Non-pigmented ciliary epithelial cell (primary cell): ENCODE measurements around the gene RFFL.
"Not testable (repeated sequence)": the region's sequence is repeated elsewhere in the genome, so short reads cannot be mapped to it uniquely, and the experiment has no call there.

ENCODE experiments used
- DNase-seq: peaks from one replicate; pipeline ENCODE4 v3.0.0-alpha.2; 2010; ENCODE audit warnings: low read depth

The RFFL gene, protein sequence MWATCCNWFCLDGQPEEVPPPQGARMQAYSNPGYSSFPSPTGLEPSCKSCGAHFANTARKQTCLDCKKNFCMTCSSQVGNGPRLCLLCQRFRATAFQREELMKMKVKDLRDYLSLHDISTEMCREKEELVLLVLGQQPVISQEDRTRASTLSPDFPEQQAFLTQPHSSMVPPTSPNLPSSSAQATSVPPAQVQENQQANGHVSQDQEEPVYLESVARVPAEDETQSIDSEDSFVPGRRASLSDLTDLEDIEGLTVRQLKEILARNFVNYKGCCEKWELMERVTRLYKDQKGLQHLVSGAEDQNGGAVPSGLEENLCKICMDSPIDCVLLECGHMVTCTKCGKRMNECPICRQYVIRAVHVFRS

DNA sequence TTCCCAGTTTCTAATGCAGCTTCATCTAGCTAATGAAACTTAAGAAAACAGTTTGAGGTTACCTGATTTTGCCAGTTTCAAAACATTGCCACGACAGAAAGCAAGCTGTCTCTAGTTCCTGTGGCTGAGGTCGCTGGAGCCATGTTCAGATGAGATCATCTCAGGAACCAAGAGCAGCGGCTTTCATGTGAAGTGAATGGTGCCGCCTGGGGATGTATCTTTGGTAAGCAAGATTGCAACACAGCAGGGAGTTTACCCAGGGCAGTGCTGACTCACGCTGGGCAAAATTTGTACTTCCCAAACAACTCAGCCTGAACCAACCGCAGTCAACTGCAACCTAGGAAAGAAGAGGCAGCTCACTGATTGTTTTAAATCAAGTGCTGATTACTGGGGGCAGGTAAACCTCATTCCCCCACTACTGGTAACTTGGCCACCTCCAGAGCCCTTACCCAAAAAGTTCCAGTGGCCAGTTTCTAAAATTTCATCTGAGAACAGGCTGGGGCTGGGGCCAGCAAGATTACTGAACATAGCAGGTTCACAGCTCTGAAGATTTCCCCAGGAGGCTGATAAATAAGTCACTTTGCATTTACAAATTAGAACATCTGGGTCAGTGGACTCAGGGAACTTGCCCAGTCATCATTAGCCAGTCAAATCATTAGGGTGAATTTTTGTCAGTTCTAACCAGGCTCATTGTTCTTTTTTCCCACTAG is at the start of gene RFFL:
TSS of gene RFFL (minus strand) at position 194 of the 710 bp plus-strand sequence. CDS start 37,154 bp downstream, outside the sequence.
- DNase-seq: peak; percentile 95

- DNase-seq: not testable (repeated sequence)
These were observed 47.3 kb upstream of the RFFL start for GRCh38 chr17:35110791-35111190.

- DNase-seq: no peak
These were observed 41.4 kb upstream of the RFFL start for GRCh38 chr17:35104844-35105450.

GRCh38 chr17:35103271-35103670 is 39.8 kb upstream of the RFFL start:
- no peak for DNase-seq

- no peak for DNase-seq
These were observed 38.2 kb upstream of the RFFL start for GRCh38 chr17:35101725-35102124.

GRCh38 chr17:35101036-35101435 is 37.5 kb upstream of the RFFL start:
- DNase-seq: no peak

GRCh38 chr17:35099908-35100307 is 36.4 kb upstream of the RFFL start:
- DNase-seq: no peak

GRCh38 chr17:35097776-35098175 is 34.3 kb upstream of the RFFL start:
- no peak for DNase-seq

- DNase-seq: no peak
These were observed 32.2 kb upstream of the RFFL start for GRCh38 chr17:35095741-35096140.

DNA sequence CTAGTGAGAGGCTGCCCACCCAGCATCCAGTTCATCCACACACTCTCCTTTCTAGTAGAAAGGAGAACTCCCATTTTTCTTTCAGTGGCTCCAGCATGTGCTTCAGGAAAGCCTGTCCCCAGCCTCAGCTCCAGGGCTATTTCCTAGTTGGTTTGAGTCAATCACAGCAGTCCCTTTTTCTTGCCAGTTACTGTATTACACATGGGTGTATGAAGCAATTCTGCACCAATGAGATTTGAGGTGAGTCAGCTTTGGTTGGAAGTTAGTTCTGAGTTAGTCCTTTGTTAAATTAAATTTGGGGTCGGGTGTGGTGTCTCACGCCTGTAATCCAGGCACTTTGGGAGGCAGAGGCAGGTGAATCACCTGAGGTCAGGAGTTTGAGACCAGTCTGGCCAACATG is 31.4 kb upstream of the RFFL start:
- DNase-seq: peak; percentile 72

DNA sequence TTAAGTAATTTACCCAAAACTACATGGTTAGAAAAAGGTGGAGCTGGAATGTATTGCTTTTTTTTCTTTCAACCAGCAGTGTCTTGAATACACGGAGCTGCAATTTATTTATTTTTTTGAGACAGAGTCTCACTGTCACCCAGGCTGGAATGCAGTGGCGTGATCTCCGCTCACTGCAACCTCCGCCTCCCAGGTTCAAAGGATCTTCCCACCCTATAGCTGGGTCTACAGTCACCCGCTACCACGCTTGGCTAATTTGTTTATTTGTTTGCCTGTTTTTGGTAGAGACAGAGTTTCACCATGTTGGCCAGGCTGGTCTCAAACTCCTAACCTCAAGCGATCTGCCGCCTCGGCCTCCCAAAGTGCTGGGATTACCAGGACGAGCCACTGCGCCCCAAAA is 27.2 kb upstream of the RFFL start:
- not testable (repeated sequence) for DNase-seq

DNA sequence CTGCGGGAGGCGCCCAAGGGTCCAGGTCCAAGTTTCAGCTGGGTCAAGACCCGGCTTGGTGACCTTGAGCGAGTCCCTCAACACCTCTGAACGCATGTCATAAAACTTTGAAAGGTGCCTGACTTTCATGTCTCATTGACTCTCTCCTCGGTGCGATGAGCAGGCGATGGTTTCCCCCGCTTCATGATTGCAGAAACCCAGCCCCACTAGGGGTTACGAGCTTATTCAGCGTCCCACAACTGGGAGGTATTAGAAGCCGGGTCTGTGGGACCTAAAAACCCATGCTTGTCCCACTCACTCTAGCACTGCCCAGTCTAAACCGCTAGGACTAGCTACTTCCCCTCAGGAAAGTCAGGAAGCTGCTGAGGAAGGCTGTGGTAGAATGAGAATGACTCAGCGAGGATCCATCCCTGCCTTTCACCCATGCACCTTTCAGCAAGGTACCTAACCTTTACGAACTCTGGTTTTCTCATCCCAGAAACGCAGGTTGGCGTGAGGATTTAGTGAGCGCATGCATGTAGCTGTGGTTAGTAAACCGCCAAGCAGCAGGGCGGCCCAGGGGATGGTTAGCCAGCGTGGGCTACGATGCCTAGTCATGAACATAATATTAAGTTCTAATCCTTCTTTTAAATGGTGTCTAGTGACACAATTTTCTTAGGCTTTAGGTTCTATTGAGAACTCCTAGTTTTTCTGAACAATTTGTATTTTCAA is 26.2 kb upstream of the RFFL start:
- no peak for DNase-seq

DNA sequence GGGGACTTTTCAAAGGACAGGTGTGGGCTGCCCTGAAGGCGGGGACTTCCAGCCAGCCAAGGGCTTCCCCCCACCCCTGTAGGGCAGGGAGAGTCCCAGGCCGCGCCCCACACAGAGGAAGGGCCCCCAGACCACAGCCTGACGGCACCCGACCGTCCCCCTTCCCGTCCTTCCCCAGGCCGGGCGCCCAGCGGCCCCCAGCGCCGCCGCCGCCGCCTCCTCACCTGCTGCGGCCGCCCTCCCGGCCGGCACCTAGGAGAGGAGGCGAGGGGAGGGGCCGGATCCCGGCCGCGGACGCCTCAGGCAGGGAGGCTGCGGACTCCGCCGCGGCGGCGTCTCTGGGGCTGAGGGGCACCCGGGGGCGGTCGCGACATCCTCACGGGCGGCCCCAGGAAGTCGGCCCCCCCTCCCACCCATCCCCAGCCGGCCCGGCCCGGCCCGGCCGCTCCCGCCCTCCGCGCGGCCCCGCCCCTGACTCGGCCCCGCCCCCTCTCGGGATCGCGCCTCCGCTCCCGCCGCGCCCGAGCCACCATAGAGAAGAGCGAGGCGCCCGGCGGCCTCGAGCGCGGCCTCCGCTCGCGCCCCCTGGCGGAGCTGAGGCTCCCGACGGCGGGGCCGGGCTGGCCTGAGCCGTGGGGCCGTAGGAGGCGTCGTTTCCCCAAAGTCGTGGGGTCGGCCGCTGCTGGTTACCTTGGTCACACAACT is 25.5 kb upstream of the RFFL start:
- no peak for DNase-seq

- DNase-seq: no peak
These were observed 24.9 kb upstream of the RFFL start for GRCh38 chr17:35088356-35088880.

DNA sequence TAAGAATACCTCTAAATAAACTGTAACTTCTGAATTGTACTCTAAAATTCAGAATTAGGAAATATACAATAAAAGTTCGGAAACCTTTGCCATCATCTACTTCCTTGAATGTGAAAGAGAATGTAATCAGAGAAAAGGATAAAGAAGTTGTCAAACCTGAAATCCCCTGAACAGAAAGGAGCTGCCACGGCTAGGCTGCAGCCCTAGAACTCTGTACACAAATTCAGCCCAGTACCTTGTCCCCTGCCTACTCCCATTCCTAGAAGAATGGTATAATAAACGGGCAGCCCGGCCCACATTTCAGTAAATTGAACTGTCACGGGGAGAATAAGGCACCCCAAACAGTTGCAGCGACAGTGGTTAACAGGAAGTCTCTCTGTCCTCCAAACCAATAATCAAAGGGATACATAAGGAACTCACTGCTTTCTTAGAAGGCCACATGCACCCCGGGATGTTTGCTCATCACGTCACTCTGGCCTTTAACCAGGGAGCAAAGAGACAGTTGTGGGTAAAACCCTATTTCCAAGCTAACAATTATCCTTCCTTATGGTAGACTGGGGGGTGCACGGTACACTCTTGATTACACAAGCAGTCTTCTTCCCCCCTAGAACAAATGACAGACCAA is 24.3 kb upstream of the RFFL start:
- no peak for DNase-seq

DNA sequence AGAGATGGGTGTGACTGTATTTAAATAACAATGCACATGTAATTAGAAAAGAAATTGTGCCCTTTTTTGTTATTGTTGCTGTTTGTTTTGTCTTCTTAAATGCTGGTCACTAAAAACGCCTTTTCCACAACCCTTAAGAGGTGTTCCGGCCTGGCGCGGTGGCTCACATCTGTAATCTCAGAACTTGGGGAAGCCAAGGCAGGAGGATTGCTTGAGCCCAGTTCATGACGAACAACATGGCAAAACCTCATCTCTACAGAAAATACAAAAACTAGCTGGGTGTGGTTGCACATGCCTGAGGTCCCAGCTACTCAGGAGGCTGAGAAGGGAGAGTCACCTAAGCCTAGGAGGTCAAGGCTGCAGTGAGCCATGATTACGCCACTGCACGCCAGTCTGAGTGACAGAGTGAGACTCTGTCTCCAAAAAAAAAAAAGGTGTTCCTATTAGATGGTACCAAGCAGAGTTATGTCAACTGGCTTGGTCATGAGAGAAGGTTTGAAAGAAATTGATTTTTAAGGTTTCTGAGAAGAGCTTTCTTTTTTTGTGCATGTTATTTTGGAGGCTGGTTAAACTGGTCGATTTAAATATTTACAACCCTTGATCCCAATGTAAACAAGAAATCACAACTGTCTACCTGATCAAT is 23.5 kb upstream of the RFFL start:
- no peak for DNase-seq

GRCh38 chr17:35086164-35086563 is 22.7 kb upstream of the RFFL start:
- DNase-seq: no peak

GRCh38 chr17:35084987-35085386 is 21.5 kb upstream of the RFFL start:
- DNase-seq: no peak

- no peak for DNase-seq
These were observed 19.6 kb upstream of the RFFL start for GRCh38 chr17:35083071-35083470.

GRCh38 chr17:35082073-35082657 is 18.7 kb upstream of the RFFL start:
- no peak for DNase-seq
